Endothelial cell (in vitro differentiated cells): ENCODE results near the gene KDM8. TPM values are rescaled to one million over a fixed set of nuclear protein-coding genes. Genes with fewer than 3 reads are reported as not detected.
"Not testable (repeated sequence)": the region's sequence is repeated elsewhere in the genome, so short reads cannot be mapped to it uniquely, and the experiment has no call there.

ENCODE experiments used
- DNase-seq: peaks from one replicate; pipeline ENCODE4 v3.0.0; 2021; ENCODE audit warnings: low spot score
- H3K27ac Mint-ChIP-seq: one replicate; pipeline ENCODE4 v1.8.0; 2021; ENCODE audit warnings: mixed read lengths, inconsistent platforms; ENCODE audit not compliant: unreplicated experiment
- H3K27me3 Mint-ChIP-seq: one replicate; pipeline ENCODE4 v1.8.0; 2021; ENCODE audit warnings: mild to moderate bottlenecking, moderate library complexity, mixed read lengths, inconsistent platforms; ENCODE audit not compliant: unreplicated experiment
- H3K36me3 Mint-ChIP-seq: one replicate; pipeline ENCODE4 v1.8.0; 2021; ENCODE audit warnings: mild to moderate bottlenecking, low read depth, mixed read lengths, inconsistent platforms; ENCODE audit not compliant: unreplicated experiment
- H3K4me1 Mint-ChIP-seq: one replicate; pipeline ENCODE4 v1.8.0; 2021; ENCODE audit warnings: mild to moderate bottlenecking, mixed read lengths, inconsistent platforms; ENCODE audit not compliant: unreplicated experiment
- H3K4me3 Mint-ChIP-seq: one replicate; pipeline ENCODE4 v1.8.0; 2021; ENCODE audit warnings: mild to moderate bottlenecking, mixed read lengths, inconsistent platforms; ENCODE audit not compliant: unreplicated experiment
- H3K9me3 Mint-ChIP-seq: one replicate; pipeline ENCODE4 v1.8.0; 2021; ENCODE audit warnings: mixed read lengths, inconsistent platforms; ENCODE audit not compliant: unreplicated experiment
- CTCF ChIP-seq: fragments of 200-600 bp; sonication (generic); IDR thresholded peaks from one replicate; pipeline ENCODE4 v1.5.0; 2021; ENCODE audit warnings: antibody characterized with exemption; ENCODE audit not compliant: unreplicated experiment
- total RNA-seq: library from RNA; stranded (reverse); fragmentation: NEBNext Ultra II Directional; extraction: Animal tissue kit (Norgen Biotek cat#: 25700); gene quantifications from one replicate; pipeline ENCODE4 v1.2.1, GENCODE V29; 2021; ENCODE audit not compliant: unreplicated experiment

Gene KDM8
- total RNA-seq, 1 donor from 2014 or later = 5.7 TPM

- no peak overlapping the region for H3K4me3 Mint-ChIP-seq
- no peak for TF ChIP-seq CTCF
- H3K36me3 Mint-ChIP-seq = peaks cover 7% of the 10 kb centered on the region
- no peak overlapping the region for H3K27ac Mint-ChIP-seq
- H3K4me1 Mint-ChIP-seq = peaks cover 44% of the 10 kb centered on the region
- no peaks in the 10 kb centered on the region for H3K9me3 Mint-ChIP-seq
- no peak for DNase-seq
- peaks cover 4% of the 10 kb centered on the region for H3K27me3 Mint-ChIP-seq
Observed at GRCh38 chr16:27245276-27246172, 42.2 kb downstream of the KDM8 start.

- no peaks in the 10 kb centered on the region for H3K9me3 Mint-ChIP-seq
- no peak overlapping the region for H3K4me3 Mint-ChIP-seq
- H3K27ac Mint-ChIP-seq = no peak overlapping the region
- peaks cover 39% of the 10 kb centered on the region for H3K4me1 Mint-ChIP-seq
- no peak for DNase-seq
- no peak for TF ChIP-seq CTCF
- H3K27me3 Mint-ChIP-seq = peaks cover 4% of the 10 kb centered on the region
- H3K36me3 Mint-ChIP-seq = peaks cover 7% of the 10 kb centered on the region
Observed at GRCh38 chr16:27246439-27246838, 43.1 kb downstream of the KDM8 start.

GRCh38 chr16:27247076-27247475 is 43.8 kb downstream of the KDM8 start:
- H3K4me3 Mint-ChIP-seq, DNase-seq, H3K27ac Mint-ChIP-seq, H3K27me3 Mint-ChIP-seq, H3K9me3 Mint-ChIP-seq, H3K36me3 Mint-ChIP-seq: not testable (repeated sequence)
- H3K4me1 Mint-ChIP-seq = peaks cover 32% of the 10 kb centered on the region

GRCh38 chr16:27248036-27248435 is 44.7 kb downstream of the KDM8 start:
- TF ChIP-seq CTCF = no peak
- no peak overlapping the region for H3K27ac Mint-ChIP-seq
- no peaks in the 10 kb centered on the region for H3K27me3 Mint-ChIP-seq
- no peak for DNase-seq
- H3K4me3 Mint-ChIP-seq = no peak overlapping the region
- peaks cover 7% of the 10 kb centered on the region for H3K36me3 Mint-ChIP-seq
- no peaks in the 10 kb centered on the region for H3K9me3 Mint-ChIP-seq
- peaks cover 24% of the 10 kb centered on the region for H3K4me1 Mint-ChIP-seq

- not testable (repeated sequence) for H3K36me3 Mint-ChIP-seq, H3K9me3 Mint-ChIP-seq, H3K27me3 Mint-ChIP-seq, DNase-seq, H3K4me3 Mint-ChIP-seq, H3K27ac Mint-ChIP-seq
- H3K4me1 Mint-ChIP-seq = peaks cover 17% of the 10 kb centered on the region
Observed at GRCh38 chr16:27248886-27249285, 45.6 kb downstream of the KDM8 start.

GRCh38 chr16:27251541-27252205 is 48.3 kb downstream of the KDM8 start:
- H3K4me3 Mint-ChIP-seq = no peak overlapping the region
- peaks cover 13% of the 10 kb centered on the region for H3K36me3 Mint-ChIP-seq
- H3K27me3 Mint-ChIP-seq = no peaks in the 10 kb centered on the region
- no peak for TF ChIP-seq CTCF
- no peak overlapping the region for H3K27ac Mint-ChIP-seq
- peaks cover 8% of the 10 kb centered on the region for H3K4me1 Mint-ChIP-seq
- no peak for DNase-seq
- H3K9me3 Mint-ChIP-seq = no peaks in the 10 kb centered on the region
